Upper lobe of right lung (tissue), 1 donor: Measurements from ENCODE around the gene RXRA. TPM values are rescaled to one million over a fixed set of nuclear protein-coding genes. Genes with fewer than 3 reads are reported as not detected.
A peak's percentile ranks its signal among the peaks of the same experiment; 100 is the strongest.

ENCODE experiments used
- ATAC-seq: fragments of 200-7000 bp; cut with Tn5 transposase; one replicate; pipeline ENCODE4 v1.9.1; 2020; ENCODE audit warnings: mild to moderate bottlenecking, moderate library complexity
- DNase-seq: peaks from one replicate; pipeline ENCODE4 v3.0.0-alpha.2; 2020
- H3K27ac ChIP-seq: fragments of 200-600 bp; one replicate; pipeline ENCODE4 v1.8.0; 2022
- H3K27me3 ChIP-seq: fragments of 200-600 bp; one replicate; pipeline ENCODE4 v1.8.0; 2022; ENCODE audit warnings: mild to moderate bottlenecking
- H3K36me3 ChIP-seq: fragments of 200-600 bp; one replicate; pipeline ENCODE4 v1.8.0; 2022
- H3K4me1 ChIP-seq: fragments of 200-600 bp; one replicate; pipeline ENCODE4 v1.8.0; 2022
- H3K4me3 ChIP-seq: fragments of 200-600 bp; one replicate; pipeline ENCODE4 v1.8.0; 2022; ENCODE audit warnings: mild to moderate bottlenecking
- H3K9me3 ChIP-seq: fragments of 200-600 bp; one replicate; pipeline ENCODE4 v1.8.0; 2022
- CTCF ChIP-seq: fragments of 200-600 bp; IDR thresholded peaks from one replicate; pipeline ENCODE4 v1.8.0; 2022; ENCODE audit warnings: antibody characterized with exemption
- intact Hi-C: fragments of 100-400 bp; cut with DNase I; formaldehyde crosslinking; loops from one replicate; pipeline ENCODE4 v1.11.0; 2022
- total RNA-seq: library from RNA; stranded (reverse); fragmentation: NEBNext Ultra II Directional; extraction: Animal tissue kit (Norgen Biotek cat#: 25700); gene quantifications from one replicate; pipeline ENCODE4 v1.2.1, GENCODE V29; 2021
- donor health status: DM: no; HTN: yes; CAD: no; lungs with severe emphysema.

Gene RXRA
- total RNA-seq, 1 donor from 2014 or later: 80.6 TPM

DNA sequence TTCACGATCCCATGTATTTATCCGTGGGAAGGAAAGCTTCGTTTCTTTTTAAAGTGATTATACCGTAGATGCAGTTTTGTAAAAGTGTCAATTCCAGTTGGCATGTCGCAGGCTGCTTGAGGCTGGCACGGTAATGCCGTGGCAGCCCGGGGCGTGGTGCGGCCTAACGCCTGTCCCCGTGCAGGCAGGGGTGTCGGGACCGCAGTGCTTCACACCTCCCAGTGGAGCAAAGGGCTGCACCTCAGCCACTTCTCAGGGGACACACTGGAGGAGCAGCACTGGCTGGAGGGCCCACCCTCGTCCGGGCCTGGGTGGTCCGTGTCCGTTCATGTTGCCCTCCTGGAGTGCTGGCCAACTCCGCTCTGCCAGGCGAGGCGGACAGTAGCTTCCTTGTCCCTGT lies 103.2 kb downstream of the RXRA start:
- no peak for TF ChIP-seq CTCF
- Histone ChIP-seq H3K4me1 (peaks cover 22% of the 10 kb centered on the region), H3K27me3 (no peaks in the 10 kb centered on the region), H3K36me3 (peaks cover 36% of the 10 kb centered on the region), H3K4me3 (no peak overlapping the region), H3K9me3 (no peaks in the 10 kb centered on the region), H3K27ac (no peak overlapping the region)
- intact Hi-C loops: no loop called here
- DNase-seq (no peak), ATAC-seq (no peak)

DNA sequence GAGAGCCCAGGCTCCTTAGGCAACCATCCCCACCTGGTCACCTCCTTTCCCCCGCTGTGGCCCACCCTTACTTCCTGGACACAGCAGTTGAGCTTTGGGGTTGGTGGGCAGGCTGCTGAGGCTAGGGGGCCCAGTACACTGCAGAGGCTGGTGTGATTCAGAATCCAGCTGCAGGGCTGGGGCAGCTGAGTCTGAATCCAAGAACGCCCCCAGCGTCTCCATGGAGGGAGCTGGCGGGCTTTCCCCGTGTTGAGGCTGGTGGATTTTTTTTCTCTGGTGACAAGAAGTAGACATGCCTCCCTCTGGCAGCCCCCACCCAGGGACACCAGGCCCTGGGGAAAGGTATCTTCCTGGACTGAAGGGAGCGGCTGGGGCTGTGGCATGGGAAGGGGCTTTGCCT lies 104.8 kb downstream of the RXRA start:
- ATAC-seq: no peak
- Histone ChIP-seq H3K4me3 (no peak overlapping the region), H3K27ac (no peak overlapping the region), H3K36me3 (peaks cover 41% of the 10 kb centered on the region), H3K4me1 (peaks cover 37% of the 10 kb centered on the region), H3K27me3 (no peaks in the 10 kb centered on the region), H3K9me3 (no peaks in the 10 kb centered on the region)
- DNase-seq: no peak
- intact Hi-C loops: no loop called here
- TF ChIP-seq CTCF: no peak

DNA sequence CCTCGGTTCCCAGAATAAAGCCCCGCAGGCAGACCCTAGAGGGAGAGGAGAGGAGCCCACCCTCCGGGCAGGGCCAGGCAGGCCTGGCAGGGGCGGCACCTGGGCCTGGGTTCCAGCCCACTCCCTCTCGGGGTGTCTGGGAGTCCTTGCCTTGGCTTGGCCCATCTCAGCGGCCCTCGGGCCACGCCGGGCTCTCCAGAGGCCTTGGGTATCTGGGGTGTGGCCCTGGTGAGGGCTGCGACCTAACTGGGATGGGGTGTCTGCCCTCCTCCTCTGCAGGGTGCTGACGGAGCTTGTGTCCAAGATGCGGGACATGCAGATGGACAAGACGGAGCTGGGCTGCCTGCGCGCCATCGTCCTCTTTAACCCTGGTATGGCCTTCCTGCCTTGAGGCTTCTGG lies 105.4 kb downstream of the RXRA start:
- intact Hi-C loops: no loop called here
- ATAC-seq: no peak
- TF ChIP-seq CTCF: no peak
- Histone ChIP-seq H3K4me1 (peaks cover 41% of the 10 kb centered on the region), H3K36me3 (peaks cover 46% of the 10 kb centered on the region), H3K4me3 (no peak overlapping the region), H3K9me3 (no peaks in the 10 kb centered on the region), H3K27ac (no peak overlapping the region), H3K27me3 (no peaks in the 10 kb centered on the region)
- DNase-seq: no peak

- no peak for TF ChIP-seq CTCF
- no peaks in the 10 kb centered on the region for H3K27me3 ChIP-seq
- no peak overlapping the region for H3K27ac ChIP-seq
- ATAC-seq (peak; percentile 10), DNase-seq (no peak)
- H3K9me3 ChIP-seq: no peaks in the 10 kb centered on the region
- H3K4me1 ChIP-seq: peaks cover 50% of the 10 kb centered on the region
- H3K36me3 ChIP-seq: peaks cover 51% of the 10 kb centered on the region
- H3K4me3 ChIP-seq: no peak overlapping the region
- intact Hi-C loops: no loop called here
These were observed 106.2 kb downstream of the RXRA start for GRCh38 chr9:134432471-134432870.

DNA sequence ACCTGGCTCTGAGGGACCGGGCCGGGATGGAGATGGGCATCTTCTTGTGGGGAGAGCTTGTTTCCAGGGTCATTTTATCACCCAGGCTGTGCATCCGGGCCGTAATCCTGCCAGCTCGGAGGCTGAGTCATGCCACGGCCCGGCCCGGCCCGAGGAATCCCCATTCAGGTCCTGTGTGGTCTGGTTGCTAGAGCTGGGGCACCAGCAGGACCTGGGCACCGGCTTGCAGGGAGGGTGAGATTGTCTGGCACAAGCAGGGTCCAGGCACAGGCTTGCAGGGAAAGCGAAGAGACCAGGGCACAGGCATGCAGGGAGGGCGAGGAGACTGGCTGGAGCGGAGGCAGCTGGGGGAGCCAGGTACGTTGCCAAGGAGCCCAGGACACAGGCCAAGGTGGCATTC lies 106.8 kb downstream of the RXRA start:
- peak overlapping the region; percentile 26 for H3K27ac ChIP-seq
- no peaks in the 10 kb centered on the region for H3K9me3 ChIP-seq
- no peaks in the 10 kb centered on the region for H3K27me3 ChIP-seq
- H3K36me3 ChIP-seq: peaks cover 51% of the 10 kb centered on the region
- DNase-seq (no peak), ATAC-seq (no peak)
- TF ChIP-seq CTCF: no peak
- H3K4me1 ChIP-seq: peaks cover 56% of the 10 kb centered on the region
- intact Hi-C loops: no loop called here
- no peak overlapping the region for H3K4me3 ChIP-seq
